HCT116 (cell line): ENCODE results near the gene DCTN4. TPM values are rescaled to one million over a fixed set of nuclear protein-coding genes. Genes with fewer than 3 reads are reported as not detected.

Source experiments
- ATAC-seq: fragments of 200-7000 bp; cut with Tn5 transposase; 2 replicates; pipeline ENCODE4 v1.9.1; 2020; ENCODE audit warnings: mild to moderate bottlenecking, moderate library complexity
- BruUV-seq: library from RNA; stranded (reverse); fragments of 400-500 nt; replicated peaks from 2 replicates; lab custom pipeline; 2021; lab: Mats Ljungman, UMichigan
- CTCF ChIA-PET: fragments of 300-600 bp; sonication (Branson Sonifier 250); formaldehyde crosslinking; loops from one replicate; lab custom pipeline; 2021; ENCODE audit warnings: antibody characterized with exemption; lab: Charles Lee
- POLR2A ChIA-PET: fragments of 300-600, 350-600 bp; sonication (Branson Sonifier 250); formaldehyde crosslinking; loops from one replicate; lab custom pipeline; 2021; ENCODE audit warnings: antibody characterized with exemption; lab: Charles Lee
- RAD21 ChIA-PET, 2 experiments: fragments of 300-600 bp; sonication (Branson Sonifier 250); formaldehyde crosslinking; loops; one replicate each; lab custom pipeline; 2023; ENCODE audit warnings: low total read pairs in 2 of 2; ENCODE audit not compliant: uncharacterized antibody in 2 of 2, unreplicated experiment in 2 of 2, low non-redundant PET in 1 of 2; lab: Charles Lee
- DNase-seq: peaks from one replicate; pipeline ENCODE4 v3.0.0-alpha.2; 2010; ENCODE audit warnings: low read depth, low spot score
- H2AFZ ChIP-seq: fragments of 200-600 bp; shearing (Covaris generic), sonication (generic); 2 replicates; pipeline ENCODE4 v1.6.1; 2017; ENCODE audit warnings: low read depth, mixed run types, mixed read lengths, antibody characterized with exemption, low read length; ENCODE audit not compliant: poor library complexity, severe bottlenecking
- H3K27ac ChIP-seq: 2 replicates; pipeline ENCODE4 v1.5.1; 2012; ENCODE audit warnings: low read depth, low read length
- H3K27me3 ChIP-seq: fragments of 200-600 bp; sonication (generic); 2 replicates; pipeline ENCODE4 v1.6.1; 2016; ENCODE audit warnings: mixed run types, low read length, mixed read lengths; ENCODE audit not compliant: insufficient read depth
- H3K36me3 ChIP-seq, 2 experiments: fragments of 200-500 bp in 1 of 2; fragments of 200-600 bp in 1 of 2; sonication (Bioruptor generic) in 1 of 2; sonication (generic) in 1 of 2; 2 replicates each; pipeline versions ENCODE4 v1.5.1 to v1.6.1; 2014 to 2016; ENCODE audit warnings: low read length in 2 of 2, inconsistent platforms in 1 of 2, mixed read lengths in 1 of 2, mixed run types in 1 of 2; ENCODE audit not compliant: insufficient read depth in 2 of 2, control insufficient read depth in 1 of 2
- H3K4me1 ChIP-seq, 2 experiments: fragments of 200-600 bp in 1 of 2; sonication (generic) in 1 of 2; 2 replicates each; pipeline versions ENCODE4 v1.5.1 to v1.6.1; 2012 to 2017; ENCODE audit warnings: low read length in 2 of 2, inconsistent platforms in 1 of 2, mild to moderate bottlenecking in 1 of 2, mixed read lengths in 1 of 2, mixed run types in 1 of 2, moderate library complexity in 1 of 2; ENCODE audit not compliant: insufficient read depth in 2 of 2, control insufficient read depth in 1 of 2
- H3K4me2 ChIP-seq: fragments of 200-600 bp; sonication (generic); 2 replicates; pipeline ENCODE4 v1.6.1; 2017; ENCODE audit warnings: mixed run types, low read length, mixed read lengths
- H3K4me3 ChIP-seq, 2 experiments: fragments of 200-600 bp in 1 of 2; sonication (generic) in 1 of 2; replicated peaks in 1 of 2; 2 replicates each; pipeline ENCODE4 v1.5.1; 2011 to 2016; ENCODE audit warnings: low read length in 2 of 2, control low read depth in 1 of 2, low read depth in 1 of 2, mild to moderate bottlenecking in 1 of 2, mixed read lengths in 1 of 2, mixed run types in 1 of 2
- H3K79me2 ChIP-seq: fragments of 200-600 bp; sonication (generic); 2 replicates; pipeline ENCODE4 v1.6.1; 2017; ENCODE audit warnings: mild to moderate bottlenecking, mixed run types, low read length, moderate library complexity, mixed read lengths; ENCODE audit not compliant: insufficient read depth
- H3K9ac ChIP-seq: fragments of 200-600 bp; sonication (generic); 2 replicates; pipeline ENCODE4 v1.6.1; 2016; ENCODE audit warnings: low read length, mixed read lengths
- H3K9me2 ChIP-seq: fragments of 200-600 bp; sonication (generic), shearing (Covaris generic); 2 replicates; pipeline ENCODE4 v1.6.1; 2017; ENCODE audit warnings: mixed run types, mild to moderate bottlenecking, moderate library complexity; ENCODE audit not compliant: insufficient read depth
- H3K9me3 ChIP-seq, 2 experiments: fragments of 200-500 bp in 1 of 2; fragments of 200-600 bp in 1 of 2; sonication (Bioruptor generic) in 1 of 2; sonication (generic) in 1 of 2; 2 replicates each; pipeline ENCODE4 v1.6.1; 2014 to 2017; ENCODE audit warnings: low read length in 2 of 2, mixed read lengths in 2 of 2, inconsistent platforms in 1 of 2, low read depth in 1 of 2, mild to moderate bottlenecking in 1 of 2, mixed run types in 1 of 2, moderate library complexity in 1 of 2; ENCODE audit not compliant: control insufficient read depth in 1 of 2, insufficient read depth in 1 of 2
- H4K20me1 ChIP-seq: fragments of 200-600 bp; sonication (generic), shearing (Covaris generic); 2 replicates; pipeline ENCODE4 v1.6.1; 2017; ENCODE audit warnings: mixed run types, mild to moderate bottlenecking, moderate library complexity; ENCODE audit not compliant: insufficient read depth
- ZNF274 ChIP-seq: fragments of 200-500 bp; sonication (Bioruptor generic); IDR thresholded peaks from 2 replicates; pipeline ENCODE4 v1.6.1; 2014; ENCODE audit warnings: mild to moderate bottlenecking, low read depth, low read length, inconsistent platforms
- intact Hi-C: fragments of 100-400 bp; cut with micrococcal nuclease; formaldehyde crosslinking; loops from 2 replicates; pipeline ENCODE4 v1.10.0; 2022
- total RNA-seq: library from RNA; stranded (reverse); gene quantifications from one replicate; pipeline ENCODE4 v1.2.1, GENCODE V29; 2021; ENCODE audit not compliant: unreplicated experiment
- TF ChIP-seq, protein P1 (sequence below): IDR thresholded peaks from 2 replicates; pipeline ENCODE4 v1.6.1; 2012; ENCODE audit warnings: low read depth
- TF ChIP-seq, protein P2 (sequence below), 3 experiments: fragments of 200-600 bp in 1 of 3; sonication (generic) in 1 of 3; IDR thresholded peaks in 2 of 3; conservative IDR thresholded peaks in 1 of 3; 2 replicates each; pipeline ENCODE4 v1.5.1; 2012 to 2017; ENCODE audit warnings: low read depth in 2 of 3, low read length in 2 of 3, antibody characterized with exemption in 1 of 3, borderline replicate concordance in 1 of 3, control low read depth in 1 of 3, mild to moderate bottlenecking in 1 of 3, mixed read lengths in 1 of 3, mixed run types in 1 of 3, moderate library complexity in 1 of 3; ENCODE audit not compliant: insufficient read depth in 1 of 3

The DCTN4 gene
- total RNA-seq, 1 experiment from 2014 or later = 78.8 TPM

DNA sequence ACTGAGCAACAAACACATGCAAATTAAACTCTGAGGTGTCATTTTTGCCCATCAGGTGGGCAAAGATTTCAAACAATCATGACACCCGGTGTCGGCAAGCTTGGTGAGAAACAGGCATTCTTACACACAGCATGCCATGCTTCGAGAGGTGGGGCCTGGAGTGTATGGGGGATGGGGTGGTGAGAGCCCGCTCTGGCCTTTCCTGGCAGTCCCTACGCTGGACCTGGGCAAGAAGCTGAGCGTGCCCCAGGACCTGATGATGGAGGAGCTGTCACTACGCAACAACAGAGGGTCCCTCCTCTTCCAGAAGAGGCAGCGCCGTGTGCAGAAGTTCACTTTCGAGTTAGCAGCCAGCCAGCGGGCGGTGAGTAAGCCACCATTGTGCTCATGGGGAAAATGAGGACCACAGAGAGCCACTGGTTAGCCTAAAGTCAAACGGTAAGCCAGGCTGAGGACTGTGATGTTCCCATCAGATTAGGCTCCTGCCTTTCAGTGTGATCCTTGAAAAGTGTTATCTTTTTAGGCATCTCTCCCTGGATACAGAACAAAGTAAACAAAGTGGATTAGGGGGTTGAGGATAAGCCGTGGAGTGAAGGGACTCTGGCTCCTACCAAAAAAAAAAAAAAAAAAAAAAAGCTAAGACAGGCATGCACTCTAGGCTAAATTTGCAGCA is 88.4 kb downstream of the DCTN4 start (continued):
- TF ChIP-seq, protein P1, sequence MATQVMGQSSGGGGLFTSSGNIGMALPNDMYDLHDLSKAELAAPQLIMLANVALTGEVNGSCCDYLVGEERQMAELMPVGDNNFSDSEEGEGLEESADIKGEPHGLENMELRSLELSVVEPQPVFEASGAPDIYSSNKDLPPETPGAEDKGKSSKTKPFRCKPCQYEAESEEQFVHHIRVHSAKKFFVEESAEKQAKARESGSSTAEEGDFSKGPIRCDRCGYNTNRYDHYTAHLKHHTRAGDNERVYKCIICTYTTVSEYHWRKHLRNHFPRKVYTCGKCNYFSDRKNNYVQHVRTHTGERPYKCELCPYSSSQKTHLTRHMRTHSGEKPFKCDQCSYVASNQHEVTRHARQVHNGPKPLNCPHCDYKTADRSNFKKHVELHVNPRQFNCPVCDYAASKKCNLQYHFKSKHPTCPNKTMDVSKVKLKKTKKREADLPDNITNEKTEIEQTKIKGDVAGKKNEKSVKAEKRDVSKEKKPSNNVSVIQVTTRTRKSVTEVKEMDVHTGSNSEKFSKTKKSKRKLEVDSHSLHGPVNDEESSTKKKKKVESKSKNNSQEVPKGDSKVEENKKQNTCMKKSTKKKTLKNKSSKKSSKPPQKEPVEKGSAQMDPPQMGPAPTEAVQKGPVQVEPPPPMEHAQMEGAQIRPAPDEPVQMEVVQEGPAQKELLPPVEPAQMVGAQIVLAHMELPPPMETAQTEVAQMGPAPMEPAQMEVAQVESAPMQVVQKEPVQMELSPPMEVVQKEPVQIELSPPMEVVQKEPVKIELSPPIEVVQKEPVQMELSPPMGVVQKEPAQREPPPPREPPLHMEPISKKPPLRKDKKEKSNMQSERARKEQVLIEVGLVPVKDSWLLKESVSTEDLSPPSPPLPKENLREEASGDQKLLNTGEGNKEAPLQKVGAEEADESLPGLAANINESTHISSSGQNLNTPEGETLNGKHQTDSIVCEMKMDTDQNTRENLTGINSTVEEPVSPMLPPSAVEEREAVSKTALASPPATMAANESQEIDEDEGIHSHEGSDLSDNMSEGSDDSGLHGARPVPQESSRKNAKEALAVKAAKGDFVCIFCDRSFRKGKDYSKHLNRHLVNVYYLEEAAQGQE = no peak
- no peak for TF ChIP-seq ZNF274

DNA sequence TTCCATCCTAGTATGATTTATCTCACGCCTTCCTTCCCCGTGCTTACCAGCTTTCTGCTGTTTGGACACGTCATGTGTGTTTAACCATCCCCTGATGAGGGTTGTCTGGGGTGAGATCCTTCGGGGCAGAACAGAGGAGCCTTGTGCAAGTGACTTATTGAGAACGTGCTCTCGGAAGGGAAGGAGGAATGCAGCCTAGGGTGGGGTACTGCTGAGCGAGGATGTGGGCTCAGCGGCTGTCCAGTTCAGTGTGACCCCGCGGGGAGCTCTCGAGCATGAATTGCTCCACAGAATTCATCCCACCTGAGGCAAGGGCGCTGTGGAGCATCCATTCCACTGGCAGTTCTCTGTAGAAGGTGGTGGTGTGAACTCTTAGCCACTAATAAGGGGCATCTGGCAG is 93.8 kb downstream of the DCTN4 start:
- Histone ChIP-seq H2AFZ (no peak overlapping the region), H3K27me3 (no peaks in the 10 kb centered on the region; the same call in 1 of the 2 replicates), H3K79me2 (no peaks in the 10 kb centered on the region), H3K9me3 (no peaks in the 10 kb centered on the region), H3K27ac (no peak overlapping the region), H3K36me3 (no peaks in the 10 kb centered on the region), H3K4me1 (no peaks in the 10 kb centered on the region), H3K9me2 (no peaks in the 10 kb centered on the region), H3K9ac (no peak overlapping the region), H4K20me1 (no peaks in the 10 kb centered on the region), H3K4me3 (no peak overlapping the region), H3K4me2 (no peak overlapping the region)
- CTCF ChIA-PET = no interaction called here
- no TSS peak for BruUV-seq
- intact Hi-C loops = no loop called here
- RAD21 ChIA-PET = no interaction called here
- TF ChIP-seq, protein P2, sequence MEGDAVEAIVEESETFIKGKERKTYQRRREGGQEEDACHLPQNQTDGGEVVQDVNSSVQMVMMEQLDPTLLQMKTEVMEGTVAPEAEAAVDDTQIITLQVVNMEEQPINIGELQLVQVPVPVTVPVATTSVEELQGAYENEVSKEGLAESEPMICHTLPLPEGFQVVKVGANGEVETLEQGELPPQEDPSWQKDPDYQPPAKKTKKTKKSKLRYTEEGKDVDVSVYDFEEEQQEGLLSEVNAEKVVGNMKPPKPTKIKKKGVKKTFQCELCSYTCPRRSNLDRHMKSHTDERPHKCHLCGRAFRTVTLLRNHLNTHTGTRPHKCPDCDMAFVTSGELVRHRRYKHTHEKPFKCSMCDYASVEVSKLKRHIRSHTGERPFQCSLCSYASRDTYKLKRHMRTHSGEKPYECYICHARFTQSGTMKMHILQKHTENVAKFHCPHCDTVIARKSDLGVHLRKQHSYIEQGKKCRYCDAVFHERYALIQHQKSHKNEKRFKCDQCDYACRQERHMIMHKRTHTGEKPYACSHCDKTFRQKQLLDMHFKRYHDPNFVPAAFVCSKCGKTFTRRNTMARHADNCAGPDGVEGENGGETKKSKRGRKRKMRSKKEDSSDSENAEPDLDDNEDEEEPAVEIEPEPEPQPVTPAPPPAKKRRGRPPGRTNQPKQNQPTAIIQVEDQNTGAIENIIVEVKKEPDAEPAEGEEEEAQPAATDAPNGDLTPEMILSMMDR (IDR thresholded peaks at IDR 0.05 in 2 of 3, conservative IDR thresholded peaks at IDR 0.05 in 1 of 3; ENCODE audit: borderline replicate concordance in 1 of 3, insufficient read depth in 1 of 3, low read depth in 2 of 3, low read length in 2 of 3) = no peak
- TF ChIP-seq ZNF274 = no peak
- POLR2A ChIA-PET = no interaction called here
- DNase-seq (no peak), ATAC-seq (no peak)
